Stimulated activated CD4-positive, alpha-beta T cell treated with anti-CD3 and anti-CD28 coated beads, Interleukin-1b, Interleukin-23, amount 100 ng/mL, for 1 hour (primary cell): ENCODE results near the gene USP12.

Experiments
- DNase-seq, 2 donors: peaks; one replicate each; pipeline ENCODE4 v3.0.0-alpha.2; 2020; ENCODE audit warnings: low read depth in 2 of 2

Gene USP12

DNA sequence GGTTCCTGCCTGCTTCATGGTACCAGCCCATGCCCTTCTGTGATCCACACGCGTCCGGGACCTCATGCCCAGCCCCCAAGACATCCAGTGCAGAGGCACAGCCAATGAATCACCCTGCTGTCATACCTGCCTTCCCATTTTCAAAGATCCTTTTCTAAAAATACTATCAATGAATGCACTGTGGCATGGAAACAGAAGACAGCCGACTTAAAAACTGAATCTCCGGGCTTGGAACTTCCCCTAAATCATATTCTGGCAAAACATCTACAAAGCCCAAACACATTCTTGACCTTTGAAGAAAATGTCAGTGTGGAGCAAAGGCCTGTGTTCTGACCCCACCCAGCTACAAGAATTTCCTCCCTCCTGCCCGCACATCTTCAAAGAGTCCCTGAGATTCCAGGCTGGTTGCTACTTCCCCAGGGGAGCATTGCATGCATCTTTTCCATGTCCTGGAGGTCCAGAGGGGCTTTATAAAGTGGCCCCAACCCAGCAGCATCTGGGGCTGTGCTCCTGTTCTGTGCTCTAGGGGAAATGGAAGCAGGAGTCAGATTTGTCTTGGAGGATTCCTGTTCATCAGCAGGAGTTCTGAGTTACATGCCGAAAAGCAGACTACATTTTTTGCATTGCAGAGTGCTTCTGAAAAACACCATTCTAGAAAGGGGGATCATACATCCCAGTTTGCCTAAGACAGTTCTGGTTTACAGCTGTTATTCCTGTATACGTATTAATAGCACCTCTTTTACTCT lies 135.2 kb downstream of the USP12 start:
- DNase-seq: no peak

DNA sequence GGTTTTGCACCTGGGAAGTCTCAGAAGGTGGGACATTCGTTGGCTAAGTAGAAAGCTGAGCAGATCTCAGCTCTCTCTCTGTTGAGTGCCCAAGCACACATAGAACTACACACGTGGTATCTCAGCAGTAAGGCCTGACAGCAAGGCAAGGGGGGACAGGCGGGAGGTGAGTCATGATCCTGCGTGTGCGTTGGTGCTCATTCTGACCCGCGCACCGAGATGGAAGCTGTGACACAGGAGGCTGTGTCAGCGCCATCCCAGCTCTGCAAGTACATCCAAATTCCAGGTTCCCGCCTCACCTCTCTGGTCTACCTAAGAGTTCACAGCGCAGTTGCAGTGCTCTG lies 135.7 kb downstream of the USP12 start:
- no peak for DNase-seq

DNA sequence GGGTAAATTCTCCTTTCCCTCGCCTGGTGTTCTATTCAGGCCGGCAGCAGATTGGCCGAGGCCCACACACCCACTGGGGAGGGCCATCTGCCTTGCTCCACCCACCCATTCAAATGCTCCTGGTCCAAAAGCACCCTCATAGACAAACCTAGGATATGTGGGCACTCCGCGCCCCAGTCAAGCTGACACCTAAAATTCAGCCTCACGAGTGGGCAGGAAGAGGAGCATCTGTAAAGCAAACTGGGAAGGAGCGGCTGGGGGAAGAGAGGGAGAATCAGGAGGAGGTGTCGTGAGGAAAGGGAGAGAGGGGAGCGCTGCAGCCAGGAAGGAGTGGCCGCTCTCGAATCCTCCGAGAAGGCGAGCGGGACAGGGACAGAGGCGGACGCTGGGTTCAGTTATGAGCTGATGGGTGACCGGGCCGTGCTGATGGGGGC lies 136.9 kb downstream of the USP12 start:
- no peak for DNase-seq

DNA sequence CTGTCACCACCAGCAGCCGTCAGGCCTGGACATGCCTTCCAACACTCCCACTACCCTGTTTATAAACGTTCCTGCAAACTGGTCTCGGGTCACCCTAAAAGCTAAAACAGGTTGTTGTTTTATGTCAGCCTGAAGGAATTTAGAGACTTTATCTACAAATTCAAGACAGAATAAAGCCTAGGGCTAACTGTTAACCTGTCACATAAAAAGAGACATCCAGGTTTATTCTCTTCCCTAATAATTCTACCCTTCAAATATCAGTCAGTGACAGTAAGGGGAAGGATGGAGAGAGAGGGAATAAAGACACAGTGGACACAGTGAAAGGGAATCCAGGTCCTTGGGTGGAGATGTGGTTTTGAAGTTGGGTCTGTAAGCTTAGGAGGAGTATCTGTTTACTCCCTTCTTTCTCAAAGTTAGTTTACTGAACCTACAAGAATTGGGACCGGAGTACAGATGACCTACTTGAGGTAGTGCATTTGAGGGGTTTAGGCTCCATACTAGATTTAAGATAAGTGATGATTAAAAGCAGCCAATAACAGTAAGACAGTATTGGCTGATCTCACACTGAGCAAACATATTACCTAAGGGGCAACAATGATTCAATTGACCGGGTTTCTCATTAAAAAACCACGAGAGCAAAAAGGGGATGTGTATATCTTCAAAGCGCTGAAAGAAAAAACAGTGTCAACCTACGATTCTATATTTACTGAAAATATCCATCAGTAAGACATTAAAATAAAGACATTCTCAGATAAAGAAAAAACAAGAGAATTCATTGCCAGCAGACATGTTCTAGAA lies 142.7 kb downstream of the USP12 start:
- DNase-seq: no peak

DNA sequence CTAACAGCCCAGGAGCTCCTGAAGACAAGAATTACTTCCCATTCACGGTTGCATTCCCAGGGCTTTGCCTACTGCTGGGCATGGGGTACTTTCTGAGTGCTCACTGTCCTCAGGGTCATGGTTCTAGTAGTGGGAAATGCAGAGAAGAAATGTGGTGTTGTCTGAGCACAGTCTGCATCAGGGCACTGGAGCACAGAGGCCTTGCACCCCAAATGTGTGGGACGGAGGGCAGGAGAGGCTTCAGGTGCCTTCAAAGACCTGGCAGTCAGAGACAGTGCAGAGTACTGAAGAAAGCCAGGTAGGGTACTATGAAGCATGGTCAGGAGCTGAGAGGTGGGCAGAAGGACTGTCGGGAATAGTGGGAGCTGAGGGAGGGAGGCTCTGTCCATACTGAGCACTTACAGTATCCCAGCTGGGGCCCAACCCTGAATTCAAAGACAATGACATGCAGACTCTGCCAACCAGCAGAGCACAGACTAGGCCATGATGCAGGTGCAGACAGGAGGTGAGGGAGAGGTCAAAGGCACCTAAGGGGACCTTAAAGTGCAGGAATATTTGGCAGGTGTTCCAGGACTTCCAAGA lies 144.4 kb downstream of the USP12 start:
- DNase-seq: no peak

GRCh38 chr13:27026396-27026795 lies 145.2 kb downstream of the USP12 start:
- DNase-seq: no peak

DNA sequence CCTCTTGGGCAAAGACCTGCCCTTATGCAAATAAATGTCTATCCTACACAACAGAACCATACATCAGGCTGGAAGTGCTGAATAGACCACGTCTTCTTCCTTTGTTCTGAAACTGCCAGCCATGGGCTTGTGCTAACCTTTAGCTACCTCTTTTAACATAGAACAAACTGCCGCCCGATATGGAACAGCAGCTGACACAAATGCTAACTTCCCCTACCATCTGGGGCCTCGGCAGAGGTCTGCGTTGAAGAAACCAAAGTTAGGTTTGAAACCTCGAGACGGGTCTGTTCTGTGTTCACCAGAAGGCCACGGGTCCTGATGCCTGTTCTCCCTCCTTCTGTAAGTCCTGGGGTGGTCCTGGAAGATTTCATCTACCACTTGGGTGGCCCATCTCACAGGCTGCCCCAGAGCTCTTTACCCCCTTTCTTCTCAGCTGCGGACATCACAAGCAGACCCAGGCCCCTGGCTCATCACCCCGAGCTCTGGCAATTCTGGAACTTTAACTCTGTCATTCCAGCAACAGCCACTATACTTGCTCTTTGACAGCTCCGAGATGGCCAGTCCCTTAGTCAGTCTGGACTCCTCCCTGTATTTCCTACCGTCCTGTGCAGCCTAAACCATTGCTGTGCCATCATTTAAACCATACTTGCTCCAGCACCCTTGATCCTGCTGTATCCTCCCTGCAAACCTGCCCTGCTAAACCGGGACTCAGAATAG lies 146.7 kb downstream of the USP12 start:
- DNase-seq: no peak

DNA sequence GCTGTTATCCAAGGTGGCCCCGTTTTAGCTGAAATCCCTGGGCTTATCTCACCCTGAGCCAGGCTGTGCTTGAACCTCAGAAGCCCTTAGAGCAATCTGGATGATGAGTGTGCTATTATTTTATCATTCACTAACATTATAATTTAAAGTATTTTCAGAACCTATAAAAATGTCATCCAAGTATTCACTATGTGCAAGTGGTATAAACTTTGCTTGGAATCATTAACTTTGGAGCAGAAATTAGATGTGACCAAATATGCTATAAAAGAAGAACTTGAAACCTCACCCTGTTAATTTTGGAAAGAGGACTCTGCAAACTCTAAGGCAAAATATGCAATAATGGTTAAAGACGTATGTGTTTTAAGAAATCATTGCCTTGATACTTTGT lies 147.5 kb downstream of the USP12 start:
- no peak for DNase-seq

GRCh38 chr13:27023385-27024073 lies 148.1 kb downstream of the USP12 start:
- no peak for DNase-seq

DNA sequence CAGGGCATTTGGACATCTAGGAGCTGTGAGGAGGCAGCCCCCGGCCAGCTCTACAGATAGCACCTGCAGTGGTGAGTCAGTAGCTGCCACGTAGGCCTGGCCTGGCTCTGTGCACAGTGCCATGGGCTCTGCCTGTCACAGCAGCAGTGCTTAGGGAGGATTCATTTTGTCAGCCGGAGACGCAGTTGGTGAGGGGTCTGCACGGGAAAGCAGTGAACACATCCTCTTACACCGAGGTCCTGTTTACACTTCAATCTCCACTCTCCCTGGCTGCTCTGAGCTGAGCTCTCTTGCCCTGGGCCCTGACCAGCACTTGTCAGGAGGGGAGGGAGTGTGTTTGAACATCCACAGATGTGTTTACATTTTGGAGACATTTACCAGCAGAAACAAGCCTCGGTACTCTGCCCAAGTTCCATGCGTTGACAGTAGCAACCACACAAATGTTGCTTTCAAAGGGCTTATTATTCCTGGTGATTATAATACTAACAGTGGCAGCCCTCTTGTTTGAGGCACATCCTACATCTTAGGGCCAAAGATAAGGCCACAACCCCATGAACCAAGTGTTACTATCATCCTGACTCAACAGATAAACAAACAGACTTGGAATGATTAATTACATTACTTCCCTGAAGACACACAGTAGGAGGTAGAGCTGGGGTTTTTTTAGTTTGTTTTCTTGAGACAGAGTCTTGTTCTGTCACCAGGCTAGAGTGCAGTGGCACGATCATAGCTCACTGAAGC lies 148.9 kb downstream of the USP12 start:
- DNase-seq: no peak

DNA sequence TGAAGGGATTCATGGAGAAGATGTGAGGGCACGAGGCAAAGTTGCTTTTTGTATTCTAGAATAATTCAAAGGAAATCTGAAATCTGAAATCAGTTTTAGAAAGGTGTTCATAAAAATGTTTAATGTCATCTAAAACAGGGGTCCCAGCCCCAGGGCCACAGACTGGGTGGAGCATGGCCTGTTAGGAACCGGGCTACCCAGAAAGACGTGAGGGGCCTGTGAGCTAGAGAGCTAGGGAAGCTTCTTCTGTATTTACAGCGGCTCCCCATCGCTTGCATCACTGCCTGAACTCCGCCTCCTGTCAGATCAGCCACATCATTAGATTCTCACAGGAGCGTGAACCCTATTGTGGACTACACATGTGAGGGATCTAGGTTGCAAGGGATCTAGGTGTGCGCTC lies 151.2 kb downstream of the USP12 start:
- DNase-seq: no peak

GRCh38 chr13:27018882-27019281 lies 152.7 kb downstream of the USP12 start:
- DNase-seq: no peak

DNA sequence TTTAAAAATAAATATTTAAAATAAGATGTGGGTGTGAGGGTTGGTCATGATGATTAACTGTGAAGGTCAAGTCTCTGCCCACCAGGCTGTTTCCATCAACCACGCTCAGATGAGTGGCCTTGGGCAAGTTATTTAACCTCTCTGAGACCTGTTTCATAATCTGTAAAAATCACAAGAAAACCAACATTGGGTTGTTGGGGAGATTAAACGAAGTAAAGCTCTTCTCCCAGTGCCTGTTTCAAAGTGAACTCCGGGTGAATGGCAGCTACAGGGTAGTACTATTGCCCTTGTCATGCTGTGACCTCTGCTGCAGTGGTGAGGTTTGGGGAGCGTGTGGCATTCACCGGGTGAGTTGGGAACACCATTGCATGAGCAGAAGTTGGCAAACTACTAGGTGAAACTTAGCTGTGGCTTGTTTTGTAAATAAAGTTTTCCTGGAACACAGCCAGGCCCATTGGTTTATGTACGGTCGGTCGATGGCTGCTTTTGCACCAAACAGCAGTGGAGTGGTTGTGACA lies 153.2 kb downstream of the USP12 start:
- no peak for DNase-seq

- DNase-seq: no peak
Observed at GRCh38 chr13:27016875-27017274, 154.7 kb downstream of the USP12 start.
